ENCODE results near the gene ALG1L2.
"Not testable (repeated sequence)": the region's sequence is repeated elsewhere in the genome, so short reads cannot be mapped to it uniquely, and the experiment has no call there.

Gene ALG1L2

GRCh38 chr3:130143648-130144327 is 62.2 kb downstream of the ALG1L2 start:
- TF ChIP-seq CTCF (IDR thresholded peaks at IDR 0.05; ENCODE audit: low read depth, low read length) = peak; percentile 33
- not testable (repeated sequence) for H3K4me3 ChIP-seq (replicated peaks in 1 of 2; ENCODE audit: low read depth in 2 of 2, low read length in 2 of 2)
- peak in 1 of 2 donors; percentile 2 for DNase-seq (ENCODE audit: low read depth in 2 of 2)

- not testable (repeated sequence) for H3K4me3 ChIP-seq (replicated peaks in 1 of 2; ENCODE audit: low read depth in 2 of 2, low read length in 2 of 2); DNase-seq (ENCODE audit: low read depth in 2 of 2)
Measured at GRCh38 chr3:130144328-130144650, 62.7 kb downstream of the ALG1L2 start.

- H3K4me3 ChIP-seq (replicated peaks in 1 of 2; ENCODE audit: low read depth in 2 of 2, low read length in 2 of 2); DNase-seq (ENCODE audit: low read depth in 2 of 2): not testable (repeated sequence)
Measured at GRCh38 chr3:130145456-130145855, 63.8 kb downstream of the ALG1L2 start.

GRCh38 chr3:130146465-130146864 is 64.8 kb downstream of the ALG1L2 start:
- not testable (repeated sequence) for DNase-seq (ENCODE audit: low read depth in 2 of 2); H3K4me3 ChIP-seq (replicated peaks in 1 of 2; ENCODE audit: low read depth in 2 of 2, low read length in 2 of 2)
